ENCODE measurements around the gene AMER1.

AMER1 gene

DNA sequence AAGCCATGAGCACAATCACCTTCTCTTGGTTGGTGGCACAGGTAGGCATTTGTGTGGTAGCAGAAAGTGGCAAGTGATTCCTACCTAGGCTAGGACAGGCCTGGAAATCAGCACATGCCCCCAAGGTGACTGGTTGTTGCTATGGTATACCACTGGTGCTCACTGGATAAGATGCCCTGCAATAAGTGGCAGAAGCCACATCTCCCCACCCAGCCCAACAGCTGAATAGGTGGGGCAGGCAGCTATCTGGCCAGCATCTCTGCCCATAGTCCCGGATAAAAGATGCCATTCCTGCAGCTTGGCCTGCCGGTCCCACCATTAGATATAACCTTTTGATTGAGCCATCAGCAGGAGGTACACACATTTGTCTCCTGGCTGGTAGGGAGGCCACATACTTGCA, 21.1 kb downstream of the AMER1 start:
- no peak for DNase-seq (ENCODE audit: low read depth)

DNA sequence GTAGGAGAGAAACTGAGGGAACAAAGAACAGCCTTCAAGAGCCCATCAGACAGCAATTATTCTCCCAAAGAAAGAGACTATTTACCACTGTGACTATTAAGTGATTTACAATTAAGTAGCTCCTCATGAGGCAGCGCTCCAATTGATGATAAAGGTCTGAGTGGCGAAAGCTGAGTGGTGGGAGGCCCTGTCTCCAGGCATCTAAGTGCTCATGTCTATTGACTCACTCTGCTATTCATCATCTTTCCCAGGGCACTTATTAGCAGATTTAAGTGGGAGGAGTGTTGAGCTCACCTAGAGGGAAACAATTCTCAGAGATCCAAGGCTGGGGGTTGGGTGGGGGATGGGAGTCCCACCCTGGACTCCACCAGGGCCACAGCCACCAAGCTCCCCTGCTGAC, 23.3 kb downstream of the AMER1 start:
- DNase-seq (ENCODE audit: low read depth): no peak

DNA sequence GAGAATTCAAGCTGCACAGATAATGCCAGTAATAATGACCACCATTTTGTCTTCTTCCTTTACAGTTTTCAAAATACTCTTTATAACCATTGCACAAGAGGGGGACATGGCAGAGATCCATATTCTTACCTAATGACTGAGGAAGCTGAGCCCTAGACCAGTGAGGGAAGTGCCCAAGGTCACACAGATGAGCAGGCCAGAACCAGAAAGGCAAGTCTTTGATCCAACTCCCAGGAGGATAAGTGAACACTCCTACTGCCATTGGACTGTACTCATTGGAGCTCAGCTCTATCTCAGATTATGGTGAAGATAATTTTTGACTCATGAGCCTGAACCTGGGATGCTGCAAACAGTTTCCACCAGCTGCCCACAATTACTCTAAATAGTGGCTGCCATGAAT, 28.6 kb downstream of the AMER1 start:
- DNase-seq (ENCODE audit: low read depth): no peak

DNA sequence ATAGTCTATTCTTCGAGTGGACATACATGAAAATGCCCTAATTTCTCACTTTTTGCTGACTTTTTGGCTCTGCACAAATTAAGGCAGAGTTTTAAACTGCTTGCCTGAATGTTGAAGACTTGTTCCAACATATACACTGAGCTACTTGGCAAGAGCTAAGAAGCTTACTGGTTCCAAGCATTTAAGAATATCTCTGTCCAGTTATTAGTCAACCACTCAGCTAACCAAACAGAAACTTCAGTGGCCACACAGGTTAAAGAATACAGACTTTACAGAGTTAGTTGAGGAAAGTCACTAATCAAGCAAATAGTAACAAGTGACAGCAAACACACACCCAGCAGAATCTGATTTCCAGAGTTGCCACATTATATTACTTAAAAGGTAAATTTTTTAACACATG, 35.5 kb downstream of the AMER1 start:
- DNase-seq (ENCODE audit: low read depth): no peak

DNA sequence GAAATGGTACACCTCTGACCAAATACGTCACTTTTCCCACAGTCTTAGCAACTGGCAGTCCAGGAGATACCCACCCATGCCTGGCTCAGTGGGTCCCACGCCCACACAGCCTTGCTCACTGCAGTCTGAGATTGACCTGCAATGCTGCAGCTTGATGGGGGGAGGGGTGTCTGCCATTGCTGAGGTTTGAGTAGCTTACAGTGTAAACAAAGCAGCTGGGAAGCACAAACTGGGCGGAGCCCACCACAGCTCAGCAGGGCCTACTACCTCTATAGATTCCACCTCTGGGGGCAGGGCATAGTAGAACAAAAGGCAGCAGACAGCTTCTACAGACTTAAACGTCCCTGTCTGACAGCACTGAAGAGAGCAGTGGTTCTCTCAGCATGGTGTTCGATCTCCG, 52.7 kb downstream of the AMER1 start:
- DNase-seq (ENCODE audit: low read depth): no peak

DNA sequence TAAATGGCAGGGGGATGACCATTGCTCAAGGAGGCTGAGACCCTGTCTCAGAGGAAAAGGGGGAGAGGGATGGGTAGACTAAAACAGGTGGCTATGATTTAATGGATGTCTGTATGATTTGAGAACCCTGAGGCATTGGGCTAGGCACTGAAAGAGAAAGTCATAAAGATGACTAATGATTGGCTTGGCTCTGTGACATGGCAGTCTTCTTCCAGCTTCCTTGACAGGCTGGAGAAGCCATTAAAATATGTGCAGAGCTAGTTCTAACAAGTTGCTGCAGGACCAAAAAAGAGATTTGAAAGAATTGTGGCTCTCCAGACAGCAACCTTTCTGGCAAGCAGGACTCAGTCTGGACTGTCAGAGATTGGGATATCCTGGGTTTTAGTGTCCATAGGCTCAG, 53.6 kb downstream of the AMER1 start:
- DNase-seq (ENCODE audit: low read depth): no peak

DNA sequence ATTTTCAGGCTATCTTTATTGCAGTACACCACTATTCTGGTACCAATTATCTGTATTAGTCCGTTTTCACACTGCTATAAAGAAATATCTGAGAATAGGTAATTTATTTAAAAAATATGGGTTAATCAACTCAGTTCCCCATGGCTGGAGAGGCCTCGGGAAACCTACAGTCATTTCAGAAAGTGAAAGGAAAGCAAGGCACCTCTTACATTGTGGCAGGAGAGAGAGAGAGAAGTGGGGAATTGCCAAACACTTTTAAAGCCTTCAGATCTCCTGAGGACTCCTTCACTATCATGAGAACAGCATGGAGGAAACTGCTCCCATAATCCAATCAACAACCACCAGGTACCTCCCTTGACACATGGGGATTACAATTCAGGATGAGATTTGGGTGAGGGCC, 54.7 kb downstream of the AMER1 start:
- DNase-seq (ENCODE audit: low read depth): no peak

All from stimulated activated CD8-positive, alpha-beta memory T cell treated with anti-CD3 and anti-CD28 coated beads, Interleukin-15, amount 100 ng/mL, for 24 hours (primary cell).